Measurements from ENCODE around the gene MORN5.

- TF ChIP-seq CTCF (IDR thresholded peaks at IDR 0.05) (no peak), EZH2 (IDR thresholded peaks at IDR 0.05; ENCODE audit: borderline replicate concordance, insufficient read depth, low read depth, low read length, poor library complexity, severe bottlenecking) (no peak)
Observed at GRCh38 chr9:122173670-122174069, 14.0 kb downstream of the MORN5 start.
